ENCODE data around the gene ATP4A. TPM values are rescaled to one million over a fixed set of nuclear protein-coding genes. Genes with fewer than 3 reads are reported as not detected.

ATP4A gene
- total and polyA plus RNA-seq, 8 donors: 0.28 to 10.8 (median 2.5) TPM

DNA sequence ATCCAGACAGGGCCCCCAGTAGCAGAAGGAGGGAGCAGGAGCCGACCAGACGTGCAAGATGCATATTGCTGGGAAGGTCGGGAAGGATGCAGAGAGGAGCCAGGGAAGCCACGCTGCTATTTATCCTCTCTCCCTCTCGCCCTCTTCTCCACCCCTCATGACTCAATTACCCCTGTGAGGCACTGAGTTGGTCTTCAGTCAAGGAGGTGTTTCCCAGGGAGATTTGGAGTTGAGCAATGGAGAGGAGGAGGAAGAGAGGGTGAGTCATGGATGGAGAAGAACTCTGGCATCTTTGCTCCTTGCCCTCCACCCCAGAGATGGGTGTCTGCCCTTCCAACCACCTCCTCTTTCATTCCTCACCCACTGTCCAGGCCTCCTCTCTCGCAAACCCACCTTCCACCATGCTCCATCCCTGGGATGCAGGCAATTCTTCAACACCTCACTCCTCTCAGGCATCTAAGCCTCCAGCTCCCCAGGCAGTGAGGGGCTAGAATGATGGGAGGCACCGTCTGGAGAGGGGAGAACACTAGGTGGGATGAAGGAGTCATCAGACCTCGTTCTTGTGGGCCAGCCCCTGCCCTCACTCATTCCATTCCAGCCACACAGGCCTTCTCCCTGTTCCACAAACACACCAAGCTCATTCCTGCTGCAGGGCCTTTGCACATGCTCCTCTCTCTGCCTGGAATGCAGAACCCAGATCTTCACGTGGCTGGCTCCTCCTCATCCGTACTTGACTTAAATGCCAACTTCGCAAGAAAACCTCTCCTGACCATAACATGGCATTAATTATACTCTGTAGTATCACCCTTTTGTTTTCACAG, 35.0 kb downstream of the ATP4A start, which contains the start of gene SBSN:
TSS of gene SBSN (minus strand) at position 94 of the 821 bp plus-strand sequence. CDS start at position 64, 30 bp downstream.
- Histone ChIP-seq H3K27ac (no peak within 1 kb of the TSS), H3K4me3 (no peak within 1 kb of the TSS), H3K9me3 (no peaks in the 10 kb centered on the region), H3K36me3 (no peaks in the 10 kb centered on the region), H3K4me1 (no peaks in the 10 kb centered on the region), H3K27me3 (peaks cover 0 to under 1% (median 0%) of the 10 kb centered on the region in 4 donors)
- no peak for DNase-seq
- TF ChIP-seq, protein P1, sequence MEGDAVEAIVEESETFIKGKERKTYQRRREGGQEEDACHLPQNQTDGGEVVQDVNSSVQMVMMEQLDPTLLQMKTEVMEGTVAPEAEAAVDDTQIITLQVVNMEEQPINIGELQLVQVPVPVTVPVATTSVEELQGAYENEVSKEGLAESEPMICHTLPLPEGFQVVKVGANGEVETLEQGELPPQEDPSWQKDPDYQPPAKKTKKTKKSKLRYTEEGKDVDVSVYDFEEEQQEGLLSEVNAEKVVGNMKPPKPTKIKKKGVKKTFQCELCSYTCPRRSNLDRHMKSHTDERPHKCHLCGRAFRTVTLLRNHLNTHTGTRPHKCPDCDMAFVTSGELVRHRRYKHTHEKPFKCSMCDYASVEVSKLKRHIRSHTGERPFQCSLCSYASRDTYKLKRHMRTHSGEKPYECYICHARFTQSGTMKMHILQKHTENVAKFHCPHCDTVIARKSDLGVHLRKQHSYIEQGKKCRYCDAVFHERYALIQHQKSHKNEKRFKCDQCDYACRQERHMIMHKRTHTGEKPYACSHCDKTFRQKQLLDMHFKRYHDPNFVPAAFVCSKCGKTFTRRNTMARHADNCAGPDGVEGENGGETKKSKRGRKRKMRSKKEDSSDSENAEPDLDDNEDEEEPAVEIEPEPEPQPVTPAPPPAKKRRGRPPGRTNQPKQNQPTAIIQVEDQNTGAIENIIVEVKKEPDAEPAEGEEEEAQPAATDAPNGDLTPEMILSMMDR (IDR thresholded peaks at IDR 0.05): no peak
- FAIRE-seq: no peak
- intact Hi-C loops (cut with DNase I): no loop called here
- WGBS, 2 donors: 63 to 75% methylated on average over 11 of the region's 11 CpGs
- no peak for ATAC-seq

DNA sequence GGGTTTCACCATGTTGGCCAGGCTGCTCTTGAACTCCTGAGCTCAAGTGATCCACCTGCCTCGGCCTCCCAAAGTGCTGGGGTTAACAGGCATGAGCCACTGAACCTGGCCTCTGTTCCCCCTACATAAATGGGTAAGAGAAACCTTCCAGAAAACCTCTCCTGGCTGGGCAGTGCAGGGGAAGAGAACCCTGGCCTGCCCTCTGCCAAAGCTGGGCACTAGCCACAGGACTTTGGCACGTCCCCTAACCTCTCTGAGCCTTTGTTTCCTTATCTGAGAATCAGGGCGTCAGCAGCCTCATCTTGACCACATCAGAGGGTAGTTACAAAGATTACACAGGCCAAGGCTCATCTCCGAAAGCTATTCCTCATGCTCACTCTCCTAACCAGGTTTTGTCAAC, 37.6 kb downstream of the ATP4A start:
- Histone ChIP-seq H3K27me3 (no peaks in the 10 kb centered on the region), H3K9me3 (no peaks in the 10 kb centered on the region), H3K27ac (no peak overlapping the region), H3K4me1 (no peaks in the 10 kb centered on the region), H3K4me3 (no peak overlapping the region), H3K36me3 (no peaks in the 10 kb centered on the region)
- 71 to 74% methylated on average over 4 of the region's 4 CpGs for WGBS, 2 donors
- no peak for DNase-seq
- no peak for FAIRE-seq
- no peak for ATAC-seq
- TF ChIP-seq, protein P1 (IDR thresholded peaks at IDR 0.05): no peak
- intact Hi-C loops (cut with DNase I): no loop called here

DNA sequence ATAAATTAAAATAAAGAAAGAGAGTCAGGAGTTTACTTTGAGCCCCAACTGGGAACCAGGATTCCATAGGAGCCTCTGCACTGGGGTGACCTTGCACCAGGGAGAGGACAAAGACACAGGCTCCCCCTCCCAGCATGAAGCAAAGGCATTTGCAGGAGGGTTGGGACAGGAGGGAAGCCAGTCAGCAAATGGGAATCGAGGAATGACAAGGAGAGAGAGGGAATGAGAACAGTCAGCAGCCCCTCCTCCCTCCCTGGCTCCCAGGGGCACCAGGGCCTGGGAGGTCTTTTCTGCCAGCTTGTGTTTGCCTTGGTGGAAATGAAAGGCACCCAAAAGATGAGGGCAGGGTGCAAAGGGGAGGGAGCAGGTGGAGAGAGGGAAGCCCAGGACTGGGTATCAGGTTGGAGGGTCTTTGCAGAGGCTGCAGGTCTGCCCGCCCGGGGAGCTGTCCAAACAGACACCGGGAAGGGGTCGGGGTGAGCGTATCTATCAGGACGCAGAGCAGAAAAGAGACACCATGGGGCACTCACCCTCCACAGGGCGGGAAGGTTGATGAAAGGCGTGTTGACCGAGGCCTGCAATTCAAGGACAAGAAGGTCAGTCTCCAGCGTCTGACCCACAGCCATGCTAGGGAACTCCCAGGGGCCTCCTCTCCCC, 39.1 kb downstream of the ATP4A start:
- no peaks in the 10 kb centered on the region for H3K36me3 ChIP-seq
- DNase-seq: no peak
- no peak overlapping the region for H3K4me3 ChIP-seq
- TF ChIP-seq, protein P1 (IDR thresholded peaks at IDR 0.05): no peak
- H3K9me3 ChIP-seq: no peaks in the 10 kb centered on the region
- WGBS, 2 donors: 35 to 36% methylated on average over 11 of the region's 11 CpGs
- no peak for FAIRE-seq
- no peaks in the 10 kb centered on the region for H3K27me3 ChIP-seq
- ATAC-seq: no peak
- no peaks in the 10 kb centered on the region for H3K4me1 ChIP-seq
- H3K27ac ChIP-seq: no peak overlapping the region
- intact Hi-C loops (cut with DNase I): no loop called here

DNA sequence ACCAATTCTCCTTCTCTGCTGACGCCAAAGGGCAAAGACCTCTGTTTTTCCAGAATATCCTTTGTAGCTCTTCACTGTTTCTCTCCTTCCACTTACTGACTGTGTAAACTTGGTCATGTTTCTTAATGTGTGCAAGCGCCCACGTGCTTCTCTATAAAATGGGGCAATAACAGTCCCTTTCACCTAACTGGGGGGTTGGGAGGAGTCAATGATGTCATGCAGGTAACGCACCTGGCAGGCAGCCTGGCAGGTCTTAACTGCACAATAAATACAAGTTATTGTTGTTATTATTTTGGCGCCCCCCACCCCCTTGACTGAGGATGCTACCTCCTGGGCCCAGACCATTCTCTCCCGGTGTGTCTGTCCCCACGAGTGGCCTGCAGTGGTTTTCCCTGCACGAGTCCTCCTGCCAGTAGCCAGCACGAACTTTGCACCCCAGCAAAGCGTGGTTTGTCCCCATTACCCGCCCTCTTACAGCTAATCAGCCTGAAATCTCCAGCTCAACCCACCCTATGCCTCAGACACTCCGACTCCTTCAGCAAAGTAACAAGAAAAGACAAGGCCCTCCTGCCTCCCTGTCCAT, 40.6 kb downstream of the ATP4A start:
- 72 to 76% methylated on average over 12 of the region's 12 CpGs for WGBS, 2 donors
- Histone ChIP-seq H3K27ac (no peak overlapping the region), H3K4me3 (no peak overlapping the region), H3K36me3 (no peaks in the 10 kb centered on the region), H3K4me1 (no peaks in the 10 kb centered on the region), H3K9me3 (no peaks in the 10 kb centered on the region), H3K27me3 (no peaks in the 10 kb centered on the region)
- TF ChIP-seq, protein P1 (IDR thresholded peaks at IDR 0.05): no peak
- DNase-seq: no peak
- FAIRE-seq: no peak
- intact Hi-C loops (cut with DNase I): no loop called here
- no peak for ATAC-seq
